ENCODE measurements around the gene CEACAM8.
A peak's percentile ranks its signal among the peaks of the same experiment; 100 is the strongest.

CEACAM8 gene

DNA sequence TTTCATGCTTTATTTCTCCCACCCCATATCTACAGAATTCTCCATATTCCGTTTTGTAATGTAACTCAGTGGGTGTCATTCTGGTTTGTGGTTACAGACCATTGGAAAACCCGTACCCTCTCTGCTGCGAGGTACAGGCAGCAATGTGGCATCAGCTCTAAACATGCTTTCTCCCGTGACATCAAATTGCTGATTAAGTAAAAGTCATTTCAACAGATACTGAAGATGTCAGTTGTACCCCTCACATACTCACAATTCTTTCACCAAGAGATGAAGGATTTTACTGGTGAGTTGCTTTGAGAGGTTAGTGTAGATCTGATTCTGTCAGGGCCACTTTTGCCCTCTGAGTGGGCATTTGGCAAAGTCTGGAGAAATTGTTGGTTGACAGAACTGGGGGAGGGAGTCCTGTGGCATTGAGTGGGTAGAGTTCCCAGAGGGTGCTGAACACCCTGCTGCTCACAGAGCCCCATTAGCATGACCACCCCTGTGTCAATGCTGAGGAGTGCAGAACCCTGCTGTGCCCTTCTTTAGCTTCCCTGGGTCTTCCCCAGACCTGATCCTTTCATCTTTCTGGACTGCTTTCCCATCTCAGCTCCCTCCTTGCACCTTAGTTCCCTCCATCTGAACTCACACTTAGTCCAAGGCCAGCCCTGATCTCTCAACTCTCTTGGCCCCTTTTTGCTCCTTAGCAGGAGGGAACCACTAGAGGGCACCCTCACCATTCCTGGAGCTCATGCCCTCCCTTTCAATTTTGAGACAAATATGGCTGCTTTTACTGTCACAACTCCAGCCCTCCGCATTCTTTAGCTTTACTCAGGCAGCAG, 39.9 kb upstream of the CEACAM8 start:
- H3K36me3 ChIP-seq (replicated peaks; ENCODE audit: insufficient read depth, low read length) = no peaks in the 10 kb centered on the region
- H3K9me2 ChIP-seq (replicated peaks; ENCODE audit: insufficient read depth, low read length) = no peaks in the 10 kb centered on the region
- H3K79me2 ChIP-seq (ENCODE audit: low read length) = no peaks in the 10 kb centered on the region
- no peaks in the 10 kb centered on the region for H3K9me3 ChIP-seq (replicated peaks; ENCODE audit: insufficient read depth, low read length)
- TF ChIP-seq EZH2phosphoT487 (IDR thresholded peaks at IDR 0.05; ENCODE audit: low read length) = no peak
- no peak for TF ChIP-seq EZH2 (optimal IDR thresholded peaks at IDR 0.05; ENCODE audit: low read depth, low read length)
- TF ChIP-seq, protein P1, sequence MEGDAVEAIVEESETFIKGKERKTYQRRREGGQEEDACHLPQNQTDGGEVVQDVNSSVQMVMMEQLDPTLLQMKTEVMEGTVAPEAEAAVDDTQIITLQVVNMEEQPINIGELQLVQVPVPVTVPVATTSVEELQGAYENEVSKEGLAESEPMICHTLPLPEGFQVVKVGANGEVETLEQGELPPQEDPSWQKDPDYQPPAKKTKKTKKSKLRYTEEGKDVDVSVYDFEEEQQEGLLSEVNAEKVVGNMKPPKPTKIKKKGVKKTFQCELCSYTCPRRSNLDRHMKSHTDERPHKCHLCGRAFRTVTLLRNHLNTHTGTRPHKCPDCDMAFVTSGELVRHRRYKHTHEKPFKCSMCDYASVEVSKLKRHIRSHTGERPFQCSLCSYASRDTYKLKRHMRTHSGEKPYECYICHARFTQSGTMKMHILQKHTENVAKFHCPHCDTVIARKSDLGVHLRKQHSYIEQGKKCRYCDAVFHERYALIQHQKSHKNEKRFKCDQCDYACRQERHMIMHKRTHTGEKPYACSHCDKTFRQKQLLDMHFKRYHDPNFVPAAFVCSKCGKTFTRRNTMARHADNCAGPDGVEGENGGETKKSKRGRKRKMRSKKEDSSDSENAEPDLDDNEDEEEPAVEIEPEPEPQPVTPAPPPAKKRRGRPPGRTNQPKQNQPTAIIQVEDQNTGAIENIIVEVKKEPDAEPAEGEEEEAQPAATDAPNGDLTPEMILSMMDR (IDR thresholded peaks at IDR 0.05; ENCODE audit: low read length) = peak; percentile 85
- no peak overlapping the region for H3K9ac ChIP-seq (ENCODE audit: low read length)
- H2AFZ ChIP-seq (ENCODE audit: low read length) = 0 out of 2 replicates have a peak overlapping the region, but pooled peaks have one; percentile 33
- H3K4me1 ChIP-seq (ENCODE audit: low read length) = no peaks in the 10 kb centered on the region
- no peaks in the 10 kb centered on the region for H4K20me1 ChIP-seq (ENCODE audit: insufficient read depth, low read length)
- peak; percentile 49 for DNase-seq
- H3K4me2 ChIP-seq (ENCODE audit: low read depth, low read length) = peak overlapping the region; percentile 6; the same call in 1 of the 2 replicates
- no peak overlapping the region for H3K27ac ChIP-seq (ENCODE audit: low read length)
- H3K4me3 ChIP-seq (ENCODE audit: low read length) = no peak overlapping the region
- no peaks in the 10 kb centered on the region for H3F3A ChIP-seq (ENCODE audit: insufficient read depth, low read length)
- H3K27me3 ChIP-seq (replicated peaks; ENCODE audit: insufficient read depth, low read length) = 0 out of 2 replicates have a peak, but pooled peaks cover 5% of the 10 kb centered on the region

DNA sequence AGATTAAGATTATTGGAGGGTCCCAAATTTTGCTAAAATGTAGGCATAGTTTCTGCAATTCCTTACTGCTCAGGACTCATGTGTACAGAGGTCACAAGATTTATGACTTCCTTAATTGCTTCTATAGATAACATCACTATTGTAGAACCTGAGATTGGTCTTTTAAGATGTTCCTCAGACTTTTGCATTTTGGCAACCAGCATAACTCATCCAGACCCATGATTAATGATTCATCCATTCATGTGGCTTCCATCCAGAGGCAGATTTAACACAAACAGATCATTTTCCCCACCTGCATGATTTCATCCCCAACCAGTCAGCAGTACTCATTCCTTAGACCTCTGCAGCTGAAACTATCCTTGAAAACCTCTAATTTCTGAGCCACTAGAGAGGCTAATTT, 34.5 kb upstream of the CEACAM8 start:
- Histone ChIP-seq H3K27me3 (replicated peaks; ENCODE audit: insufficient read depth, low read length) (no peaks in the 10 kb centered on the region), H3F3A (ENCODE audit: insufficient read depth, low read length) (no peaks in the 10 kb centered on the region), H3K9me3 (replicated peaks; ENCODE audit: insufficient read depth, low read length) (no peaks in the 10 kb centered on the region), H2AFZ (ENCODE audit: low read length) (no peak overlapping the region), H3K36me3 (replicated peaks; ENCODE audit: insufficient read depth, low read length) (no peaks in the 10 kb centered on the region), H3K4me1 (ENCODE audit: low read length) (peaks cover 13% of the 10 kb centered on the region), H3K9ac (ENCODE audit: low read length) (no peak overlapping the region), H3K4me3 (ENCODE audit: low read length) (no peak overlapping the region), H3K79me2 (ENCODE audit: low read length) (no peaks in the 10 kb centered on the region), H3K27ac (ENCODE audit: low read length) (no peak overlapping the region), H4K20me1 (ENCODE audit: insufficient read depth, low read length) (no peaks in the 10 kb centered on the region), H3K9me2 (replicated peaks; ENCODE audit: insufficient read depth, low read length) (no peaks in the 10 kb centered on the region; the same call in 1 of the 2 replicates), H3K4me2 (ENCODE audit: low read depth, low read length) (no peak overlapping the region)
- no peak for DNase-seq
- TF ChIP-seq EZH2phosphoT487 (IDR thresholded peaks at IDR 0.05; ENCODE audit: low read length) (no peak), EZH2 (optimal IDR thresholded peaks at IDR 0.05; ENCODE audit: low read depth, low read length) (no peak)
- TF ChIP-seq, protein P1 (IDR thresholded peaks at IDR 0.05; ENCODE audit: low read length) = no peak

DNA sequence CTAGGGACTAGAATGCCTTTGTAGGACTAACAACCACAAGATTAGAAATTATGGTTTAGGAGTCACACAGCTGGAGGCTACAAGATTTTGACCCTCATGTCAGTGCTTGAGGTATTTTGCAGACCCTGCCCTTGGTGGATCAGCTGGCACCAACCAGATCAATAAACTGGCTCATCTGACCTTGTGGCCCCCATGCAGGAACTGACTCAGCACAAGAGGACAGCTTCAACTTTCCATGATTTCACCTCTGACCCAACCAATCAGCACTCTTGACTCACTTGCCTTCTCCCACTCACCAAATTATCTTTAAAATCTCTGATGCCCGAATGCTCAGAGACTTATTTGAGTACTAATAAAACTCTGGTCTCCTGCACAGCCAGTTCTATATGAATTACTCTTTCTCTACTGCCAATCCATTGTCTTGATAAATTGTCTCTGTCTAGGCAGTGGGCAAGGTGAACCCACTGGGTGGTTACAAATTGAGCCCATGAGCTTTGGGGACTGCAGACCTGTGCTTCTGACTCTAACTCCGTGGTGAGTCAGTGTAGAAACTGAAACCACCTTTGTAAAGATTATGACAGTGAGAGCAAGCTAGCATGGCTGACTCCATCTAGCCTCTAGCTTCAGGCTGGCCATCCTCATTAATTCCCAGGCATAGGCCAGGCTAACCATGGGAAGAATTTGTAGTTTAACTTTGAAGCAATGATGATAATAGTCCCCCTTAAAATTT, 33.9 kb upstream of the CEACAM8 start:
- H3F3A ChIP-seq (ENCODE audit: insufficient read depth, low read length) = no peaks in the 10 kb centered on the region
- no peak overlapping the region for H3K27ac ChIP-seq (ENCODE audit: low read length)
- TF ChIP-seq, protein P1 (IDR thresholded peaks at IDR 0.05; ENCODE audit: low read length) = no peak
- TF ChIP-seq EZH2 (optimal IDR thresholded peaks at IDR 0.05; ENCODE audit: low read depth, low read length) (no peak), EZH2phosphoT487 (IDR thresholded peaks at IDR 0.05; ENCODE audit: low read length) (no peak)
- H3K4me2 ChIP-seq (ENCODE audit: low read depth, low read length) = peak overlapping the region; percentile 7; the same call in 1 of the 2 replicates
- no peak overlapping the region for H3K4me3 ChIP-seq (ENCODE audit: low read length)
- H3K9me3 ChIP-seq (replicated peaks; ENCODE audit: insufficient read depth, low read length) = no peaks in the 10 kb centered on the region
- no peaks in the 10 kb centered on the region for H4K20me1 ChIP-seq (ENCODE audit: insufficient read depth, low read length)
- H3K9me2 ChIP-seq (replicated peaks; ENCODE audit: insufficient read depth, low read length) = no peaks in the 10 kb centered on the region; the same call in 1 of the 2 replicates
- no peaks in the 10 kb centered on the region for H3K36me3 ChIP-seq (replicated peaks; ENCODE audit: insufficient read depth, low read length)
- no peak overlapping the region for H2AFZ ChIP-seq (ENCODE audit: low read length)
- H3K27me3 ChIP-seq (replicated peaks; ENCODE audit: insufficient read depth, low read length) = no peaks in the 10 kb centered on the region
- H3K79me2 ChIP-seq (ENCODE audit: low read length) = no peaks in the 10 kb centered on the region
- DNase-seq = peak; percentile 50
- peaks cover 13% of the 10 kb centered on the region for H3K4me1 ChIP-seq (ENCODE audit: low read length)
- no peak overlapping the region for H3K9ac ChIP-seq (ENCODE audit: low read length)
